NT2/D1 (cell line): ENCODE measurements around the gene ADO.

Source experiments
- SUZ12 ChIP-seq: IDR thresholded peaks from 2 replicates; pipeline ENCODE4 v1.6.1; 2011; ENCODE audit not compliant: insufficient read length, insufficient read depth; ENCODE audit errors: extremely low read depth
- YY1 ChIP-seq: IDR thresholded peaks from 2 replicates; pipeline ENCODE4 v1.6.1; 2011; ENCODE audit not compliant: insufficient read length, insufficient read depth
- ZNF274 ChIP-seq: IDR thresholded peaks from 2 replicates; pipeline ENCODE4 v1.6.1; 2011; ENCODE audit warnings: mild to moderate bottlenecking, low read depth, low read length

GRCh38 chr10:62813453-62813852, 8.9 kb downstream of the ADO start:
- TF ChIP-seq ZNF274 (no peak), YY1 (no peak), SUZ12 (no peak)
